Astrocyte of the hippocampus (primary cell): ENCODE results near the gene KIF26B.
"Not testable (repeated sequence)": the region's sequence is repeated elsewhere in the genome, so short reads cannot be mapped to it uniquely, and the experiment has no call there.

ENCODE experiments used
- DNase-seq: peaks from one replicate; pipeline ENCODE4 v3.0.0; 2011; ENCODE audit warnings: low read depth, low spot score

The KIF26B gene

GRCh38 chr1:245694753-245695195 is 540.0 kb downstream of the KIF26B start:
- DNase-seq: no peak

GRCh38 chr1:245695211-245695610 is 540.4 kb downstream of the KIF26B start:
- no peak for DNase-seq

- not testable (repeated sequence) for DNase-seq
Measured at GRCh38 chr1:245695701-245696100, 540.9 kb downstream of the KIF26B start.

DNA sequence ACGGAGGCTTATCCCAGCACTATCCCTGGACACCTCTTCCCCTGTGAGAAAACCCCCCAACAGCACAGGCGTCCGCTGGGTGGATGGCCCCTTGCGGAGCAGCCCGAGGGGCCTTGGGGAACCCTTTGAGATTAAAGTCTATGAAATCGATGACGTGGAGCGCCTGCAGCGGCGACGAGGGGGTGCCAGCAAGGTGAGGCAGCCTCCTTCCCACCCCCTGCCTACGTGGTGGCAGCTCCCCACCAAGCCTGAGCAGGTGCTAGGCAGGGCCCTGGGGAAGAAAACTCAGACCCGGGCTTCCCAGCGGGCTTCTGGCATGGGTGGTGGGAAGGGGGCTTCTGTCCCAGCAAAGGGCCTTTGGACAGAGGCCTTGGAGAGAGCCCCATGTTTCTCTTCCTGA is 543.3 kb downstream of the KIF26B start:
- DNase-seq: no peak

- no peak for DNase-seq
Measured at GRCh38 chr1:245698860-245699259, 544.1 kb downstream of the KIF26B start.

DNA sequence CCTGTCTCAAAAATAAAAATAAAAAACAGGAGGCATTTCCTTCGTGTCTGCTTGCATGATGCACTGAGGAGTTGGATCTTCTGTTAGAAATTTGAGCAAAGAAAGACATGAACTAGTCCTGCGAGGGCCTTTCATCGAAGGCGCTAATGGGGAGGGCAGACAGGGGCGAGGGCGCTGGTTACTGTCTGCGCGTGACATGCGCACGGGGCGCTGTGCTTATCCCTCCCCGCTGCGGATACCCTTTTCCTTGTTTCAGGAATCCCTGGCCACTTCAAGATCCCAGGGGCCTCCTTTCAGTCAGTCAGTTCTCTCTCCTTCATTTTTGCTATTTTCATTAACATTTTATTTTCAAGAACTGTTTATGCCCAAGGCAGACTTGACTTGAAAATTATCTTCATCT is 545.8 kb downstream of the KIF26B start:
- no peak for DNase-seq

- DNase-seq: no peak
Measured at GRCh38 chr1:245701631-245702030, 546.8 kb downstream of the KIF26B start.

DNA sequence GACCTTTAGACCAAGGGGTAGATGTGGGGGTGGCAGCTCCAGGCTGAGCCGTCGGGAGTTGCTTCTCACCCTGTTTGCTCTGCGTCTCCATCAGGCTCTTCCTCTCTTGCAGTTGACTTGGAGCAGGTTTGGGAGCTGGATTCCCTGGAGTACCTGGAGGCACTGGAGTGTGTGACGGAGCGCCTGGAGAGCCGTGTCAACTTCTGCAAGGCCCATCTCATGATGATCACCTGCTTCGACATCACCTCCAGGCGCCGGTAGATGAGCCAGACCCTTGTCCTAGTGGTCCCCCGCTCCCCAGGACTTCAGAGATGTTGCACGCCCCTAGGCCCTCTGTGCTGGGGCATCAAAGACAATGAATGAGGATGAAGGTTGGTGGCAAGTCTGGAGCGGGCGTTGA is 547.6 kb downstream of the KIF26B start:
- no peak for DNase-seq

GRCh38 chr1:245704341-245704740 is 549.6 kb downstream of the KIF26B start:
- DNase-seq: no peak

GRCh38 chr1:245704765-245705164 is 550.0 kb downstream of the KIF26B start:
- peak; percentile 70 for DNase-seq

DNA sequence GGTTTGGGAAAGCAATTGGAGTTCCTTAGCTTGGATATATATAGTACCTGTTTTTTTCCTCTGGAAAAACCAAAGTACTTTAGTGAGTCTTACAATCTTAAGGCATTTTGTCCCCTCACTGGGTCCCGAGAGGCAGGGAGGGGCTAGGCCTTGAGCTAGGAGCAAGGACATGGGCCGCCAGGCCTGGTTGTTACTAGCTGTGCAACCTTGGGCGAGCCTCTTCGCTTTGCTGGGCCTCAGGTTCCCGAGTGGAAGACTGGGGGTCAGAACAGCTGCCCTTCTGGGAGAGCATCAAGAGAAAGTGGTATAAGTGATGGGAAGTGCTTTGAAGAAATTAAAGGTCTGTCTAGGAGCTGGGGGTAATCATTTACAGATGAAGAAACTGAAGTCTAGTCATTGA is 553.2 kb downstream of the KIF26B start:
- DNase-seq: no peak

DNA sequence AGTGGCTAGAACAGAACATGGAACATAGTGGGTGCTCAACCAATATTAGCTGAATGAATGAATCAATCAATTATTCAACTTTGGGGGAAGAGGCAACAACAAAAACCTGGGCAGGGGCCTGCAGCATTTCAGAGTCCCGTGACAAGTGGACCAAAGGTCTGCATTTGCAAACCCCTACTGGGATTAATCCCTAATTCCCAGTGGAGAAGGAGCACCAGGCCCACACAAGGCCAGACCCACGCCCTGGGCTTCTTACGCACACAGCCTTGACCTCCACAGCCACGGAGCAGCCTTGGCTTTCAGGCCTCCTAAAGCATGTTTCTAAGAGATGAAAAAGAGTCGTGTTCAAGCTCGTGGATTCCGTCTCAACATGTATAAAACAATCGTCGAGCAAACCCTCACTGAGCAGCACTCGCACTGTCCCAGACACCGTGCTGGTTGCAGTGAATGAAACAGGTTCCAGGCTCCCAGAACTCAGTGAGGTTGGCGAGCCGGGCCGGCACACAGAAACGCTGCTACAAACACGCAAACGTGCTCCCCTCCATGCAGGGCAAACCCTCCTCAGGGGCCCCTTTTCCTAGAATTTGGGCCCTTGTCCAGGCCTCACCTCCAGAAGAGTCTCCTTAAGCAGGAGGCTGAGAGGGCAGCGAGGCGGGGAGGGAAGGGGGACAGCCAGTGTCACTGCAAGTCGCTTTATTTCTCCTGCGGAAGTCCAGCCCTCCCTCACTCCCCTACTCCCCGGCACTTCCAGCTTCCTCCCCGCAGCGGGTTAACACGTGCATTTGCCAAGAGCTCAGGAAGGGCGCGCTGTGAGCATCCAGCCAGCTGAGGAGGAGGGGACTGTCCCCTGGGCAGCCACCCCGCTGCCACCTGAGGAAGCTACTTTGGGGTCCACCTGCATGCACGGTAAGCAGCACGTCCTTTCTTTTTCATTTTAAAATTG is 556.4 kb downstream of the KIF26B start:
- DNase-seq: no peak

DNA sequence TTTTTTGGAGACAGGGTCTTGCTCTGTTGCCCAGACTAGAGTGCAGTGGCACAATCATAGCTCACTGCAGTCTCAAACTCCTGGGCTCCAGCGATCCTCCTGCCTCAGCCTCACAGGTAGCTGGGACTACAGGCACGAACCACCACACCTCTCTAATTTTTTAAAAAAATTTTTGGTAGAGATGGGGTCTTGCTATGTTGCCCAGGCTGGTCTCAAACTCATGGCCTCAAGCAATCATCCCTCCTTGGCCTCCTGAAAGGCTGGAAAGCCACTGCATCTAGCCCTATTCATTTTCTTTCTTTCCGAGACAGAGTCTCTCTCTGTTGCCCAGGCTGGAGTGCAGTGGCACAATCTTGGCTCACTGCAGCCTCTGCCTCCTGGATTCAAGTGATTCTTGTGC is 559.2 kb downstream of the KIF26B start:
- DNase-seq: not testable (repeated sequence)

DNA sequence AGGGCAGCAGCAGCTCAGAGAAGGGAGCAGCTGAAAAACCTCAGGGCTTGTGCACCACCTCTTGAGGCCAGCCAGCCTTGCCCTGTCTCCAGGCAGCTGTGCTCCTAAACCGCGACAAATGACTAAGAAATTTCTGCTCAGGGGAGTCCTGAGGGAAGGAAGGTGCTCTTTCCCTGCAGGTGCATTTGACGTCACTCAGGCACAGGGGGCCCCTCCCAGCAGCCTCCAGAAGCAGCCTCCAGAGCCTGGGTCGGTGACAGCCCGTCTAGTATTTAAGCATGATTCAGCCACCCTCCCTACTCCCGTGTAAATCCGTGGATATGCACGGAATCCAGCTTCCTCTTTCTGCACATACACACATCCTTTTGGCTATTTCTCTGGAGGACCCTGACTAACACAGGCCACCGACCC is 560.5 kb downstream of the KIF26B start:
- peak; percentile 31 for DNase-seq

- peak; percentile 83 for DNase-seq
Measured at GRCh38 chr1:245715970-245716369, 561.2 kb downstream of the KIF26B start.

- DNase-seq: no peak
Measured at GRCh38 chr1:245716561-245716960, 561.8 kb downstream of the KIF26B start.

DNA sequence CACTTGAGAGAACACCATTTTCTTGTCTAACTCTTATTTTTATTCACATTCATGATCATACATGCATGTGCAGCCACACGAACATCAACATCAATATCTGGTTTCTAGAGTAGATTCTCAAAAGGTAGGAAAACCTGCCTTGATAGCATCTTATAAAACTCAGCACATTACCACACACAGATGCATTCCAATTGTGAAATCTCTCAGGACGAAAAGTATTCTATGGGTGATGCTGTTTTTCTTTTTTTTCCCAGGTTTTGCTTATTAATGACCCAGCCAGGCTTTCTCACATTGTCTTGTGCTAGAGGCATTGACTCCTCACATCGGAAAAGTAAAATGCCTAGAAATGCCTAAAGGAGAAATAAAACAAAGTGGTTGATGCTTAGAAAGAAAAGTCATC is 562.8 kb downstream of the KIF26B start:
- no peak for DNase-seq

- no peak for DNase-seq
Measured at GRCh38 chr1:245718123-245718522, 563.3 kb downstream of the KIF26B start.

DNA sequence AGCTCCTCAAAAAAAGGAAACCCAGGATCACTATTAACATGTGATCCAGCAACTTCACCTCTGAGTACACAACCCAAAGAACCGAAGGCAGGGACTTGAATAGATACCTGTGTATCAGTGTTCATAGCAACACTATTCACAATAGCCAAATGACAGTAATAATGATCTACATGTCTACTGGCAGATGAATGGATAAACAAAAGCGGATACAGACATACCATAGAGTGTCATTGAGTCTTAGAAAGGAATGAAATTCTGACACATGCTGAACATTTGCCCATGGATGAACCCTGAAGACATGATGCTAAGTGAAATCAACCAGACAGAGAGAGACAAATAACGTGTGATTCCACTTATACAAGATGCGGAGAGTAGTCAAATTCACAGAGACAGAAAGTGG is 564.2 kb downstream of the KIF26B start:
- DNase-seq: no peak

- no peak for DNase-seq
Measured at GRCh38 chr1:245721488-245721887, 566.7 kb downstream of the KIF26B start.

DNA sequence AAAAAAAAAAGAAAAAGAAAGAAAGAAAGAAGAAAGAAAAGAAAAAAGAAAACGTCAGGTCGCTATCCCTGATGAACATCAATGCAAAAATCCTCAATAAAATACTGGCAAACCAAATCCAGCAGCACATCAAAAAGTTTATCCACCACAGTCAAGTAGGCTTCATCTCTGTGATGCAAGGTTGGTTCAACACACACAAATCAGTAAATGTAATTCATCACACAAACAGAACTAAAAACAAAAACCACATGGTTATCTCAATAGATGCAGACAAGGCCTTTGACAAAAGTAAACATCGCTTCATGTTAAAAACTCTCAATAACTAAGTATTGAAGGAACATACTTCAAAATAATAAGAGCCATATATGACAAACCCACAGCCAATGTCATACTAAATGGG is 573.2 kb downstream of the KIF26B start:
- not testable (repeated sequence) for DNase-seq

DNA sequence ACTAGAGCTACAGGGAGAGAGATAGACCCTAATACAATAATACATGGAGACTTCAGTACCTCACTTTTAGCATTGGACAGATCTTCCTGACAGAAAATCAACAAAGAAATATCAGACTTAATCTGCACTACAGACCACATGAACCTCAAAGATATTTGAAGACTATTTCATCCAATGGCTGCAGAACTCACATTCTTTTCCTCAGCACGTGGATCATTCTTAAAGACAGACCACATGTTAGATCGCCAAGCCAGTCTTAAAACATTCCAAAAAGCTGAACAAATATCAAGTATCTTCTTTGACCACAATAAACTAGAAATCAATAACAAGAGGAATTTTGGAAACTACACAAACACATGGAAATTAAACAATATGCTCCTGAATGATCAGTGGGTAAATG is 576.0 kb downstream of the KIF26B start:
- no peak for DNase-seq

GRCh38 chr1:245740336-245740735 is 585.6 kb downstream of the KIF26B start:
- DNase-seq: not testable (repeated sequence)
